HCT116 (cell line): ENCODE data around the gene ZSCAN2. TPM values are rescaled to one million over a fixed set of nuclear protein-coding genes. Genes with fewer than 3 reads are reported as not detected.

ENCODE experiments used
- ATAC-seq: fragments of 200-7000 bp; cut with Tn5 transposase; 2 replicates; pipeline ENCODE4 v1.9.1; 2020; ENCODE audit warnings: mild to moderate bottlenecking, moderate library complexity
- BruUV-seq: library from RNA; stranded (reverse); fragments of 400-500 nt; replicated peaks from 2 replicates; lab custom pipeline; 2021; lab: Mats Ljungman, UMichigan
- CTCF ChIA-PET: fragments of 300-600 bp; sonication (Branson Sonifier 250); formaldehyde crosslinking; loops from one replicate; lab custom pipeline; 2021; ENCODE audit warnings: antibody characterized with exemption; lab: Charles Lee
- POLR2A ChIA-PET: fragments of 300-600, 350-600 bp; sonication (Branson Sonifier 250); formaldehyde crosslinking; loops from one replicate; lab custom pipeline; 2021; ENCODE audit warnings: antibody characterized with exemption; lab: Charles Lee
- RAD21 ChIA-PET, 2 experiments: fragments of 300-600 bp; sonication (Branson Sonifier 250); formaldehyde crosslinking; loops; one replicate each; lab custom pipeline; 2023; ENCODE audit warnings: low total read pairs in 2 of 2; ENCODE audit not compliant: uncharacterized antibody in 2 of 2, unreplicated experiment in 2 of 2, low non-redundant PET in 1 of 2; lab: Charles Lee
- DNase-seq: peaks from one replicate; pipeline ENCODE4 v3.0.0-alpha.2; 2010; ENCODE audit warnings: low read depth, low spot score
- H2AFZ ChIP-seq: fragments of 200-600 bp; shearing (Covaris generic), sonication (generic); 2 replicates; pipeline ENCODE4 v1.6.1; 2017; ENCODE audit warnings: low read depth, mixed run types, mixed read lengths, antibody characterized with exemption, low read length; ENCODE audit not compliant: poor library complexity, severe bottlenecking
- H3K27ac ChIP-seq: 2 replicates; pipeline ENCODE4 v1.5.1; 2012; ENCODE audit warnings: low read depth, low read length
- H3K27me3 ChIP-seq: fragments of 200-600 bp; sonication (generic); 2 replicates; pipeline ENCODE4 v1.6.1; 2016; ENCODE audit warnings: mixed run types, low read length, mixed read lengths; ENCODE audit not compliant: insufficient read depth
- H3K36me3 ChIP-seq, 2 experiments: fragments of 200-500 bp in 1 of 2; fragments of 200-600 bp in 1 of 2; sonication (Bioruptor generic) in 1 of 2; sonication (generic) in 1 of 2; 2 replicates each; pipeline versions ENCODE4 v1.5.1 to v1.6.1; 2014 to 2016; ENCODE audit warnings: low read length in 2 of 2, inconsistent platforms in 1 of 2, mixed read lengths in 1 of 2, mixed run types in 1 of 2; ENCODE audit not compliant: insufficient read depth in 2 of 2, control insufficient read depth in 1 of 2
- H3K4me1 ChIP-seq, 2 experiments: fragments of 200-600 bp in 1 of 2; sonication (generic) in 1 of 2; 2 replicates each; pipeline versions ENCODE4 v1.5.1 to v1.6.1; 2012 to 2017; ENCODE audit warnings: low read length in 2 of 2, inconsistent platforms in 1 of 2, mild to moderate bottlenecking in 1 of 2, mixed read lengths in 1 of 2, mixed run types in 1 of 2, moderate library complexity in 1 of 2; ENCODE audit not compliant: insufficient read depth in 2 of 2, control insufficient read depth in 1 of 2
- H3K4me2 ChIP-seq: fragments of 200-600 bp; sonication (generic); 2 replicates; pipeline ENCODE4 v1.6.1; 2017; ENCODE audit warnings: mixed run types, low read length, mixed read lengths
- H3K4me3 ChIP-seq, 2 experiments: fragments of 200-600 bp in 1 of 2; sonication (generic) in 1 of 2; replicated peaks in 1 of 2; 2 replicates each; pipeline ENCODE4 v1.5.1; 2011 to 2016; ENCODE audit warnings: low read length in 2 of 2, control low read depth in 1 of 2, low read depth in 1 of 2, mild to moderate bottlenecking in 1 of 2, mixed read lengths in 1 of 2, mixed run types in 1 of 2
- H3K79me2 ChIP-seq: fragments of 200-600 bp; sonication (generic); 2 replicates; pipeline ENCODE4 v1.6.1; 2017; ENCODE audit warnings: mild to moderate bottlenecking, mixed run types, low read length, moderate library complexity, mixed read lengths; ENCODE audit not compliant: insufficient read depth
- H3K9ac ChIP-seq: fragments of 200-600 bp; sonication (generic); 2 replicates; pipeline ENCODE4 v1.6.1; 2016; ENCODE audit warnings: low read length, mixed read lengths
- H3K9me2 ChIP-seq: fragments of 200-600 bp; sonication (generic), shearing (Covaris generic); 2 replicates; pipeline ENCODE4 v1.6.1; 2017; ENCODE audit warnings: mixed run types, mild to moderate bottlenecking, moderate library complexity; ENCODE audit not compliant: insufficient read depth
- H3K9me3 ChIP-seq, 2 experiments: fragments of 200-500 bp in 1 of 2; fragments of 200-600 bp in 1 of 2; sonication (Bioruptor generic) in 1 of 2; sonication (generic) in 1 of 2; 2 replicates each; pipeline ENCODE4 v1.6.1; 2014 to 2017; ENCODE audit warnings: low read length in 2 of 2, mixed read lengths in 2 of 2, inconsistent platforms in 1 of 2, low read depth in 1 of 2, mild to moderate bottlenecking in 1 of 2, mixed run types in 1 of 2, moderate library complexity in 1 of 2; ENCODE audit not compliant: control insufficient read depth in 1 of 2, insufficient read depth in 1 of 2
- H4K20me1 ChIP-seq: fragments of 200-600 bp; sonication (generic), shearing (Covaris generic); 2 replicates; pipeline ENCODE4 v1.6.1; 2017; ENCODE audit warnings: mixed run types, mild to moderate bottlenecking, moderate library complexity; ENCODE audit not compliant: insufficient read depth
- CEBPB ChIP-seq: IDR thresholded peaks from 2 replicates; pipeline ENCODE4 v1.6.1; 2012; ENCODE audit warnings: low read depth
- EGR1 ChIP-seq: IDR thresholded peaks from 2 replicates; pipeline ENCODE4 v1.6.1; 2012; ENCODE audit warnings: low read depth
- JUND ChIP-seq: IDR thresholded peaks from 2 replicates; pipeline ENCODE4 v1.6.1; 2012
- POLR2A ChIP-seq: IDR thresholded peaks from 2 replicates; pipeline ENCODE4 v1.7.0; 2011; ENCODE audit warnings: borderline replicate concordance; ENCODE audit not compliant: insufficient read depth, insufficient read length; ENCODE audit errors: extremely low read depth
- POLR2AphosphoS5 ChIP-seq: IDR thresholded peaks from 2 replicates; pipeline ENCODE4 v1.6.1; 2011; ENCODE audit warnings: mild to moderate bottlenecking, low read depth, low read length, moderate library complexity
- YY1 ChIP-seq: IDR thresholded peaks from 2 replicates; pipeline ENCODE4 v1.6.1; 2011; ENCODE audit warnings: low read length, low read depth, moderate library complexity, mild to moderate bottlenecking; ENCODE audit not compliant: insufficient replicate concordance; ENCODE audit errors: extremely low read depth
- ZNF274 ChIP-seq: fragments of 200-500 bp; sonication (Bioruptor generic); IDR thresholded peaks from 2 replicates; pipeline ENCODE4 v1.6.1; 2014; ENCODE audit warnings: mild to moderate bottlenecking, low read depth, low read length, inconsistent platforms
- intact Hi-C: fragments of 100-400 bp; cut with micrococcal nuclease; formaldehyde crosslinking; loops from 2 replicates; pipeline ENCODE4 v1.10.0; 2022
- total RNA-seq: library from RNA; stranded (reverse); gene quantifications from one replicate; pipeline ENCODE4 v1.2.1, GENCODE V29; 2021; ENCODE audit not compliant: unreplicated experiment
- TF ChIP-seq, protein P1 (sequence below): IDR thresholded peaks from 2 replicates; pipeline ENCODE4 v1.6.1; 2011; ENCODE audit warnings: mild to moderate bottlenecking, low read length, moderate library complexity; ENCODE audit not compliant: insufficient replicate concordance; ENCODE audit errors: extremely low read depth
- TF ChIP-seq, protein P2 (sequence below), 3 experiments: fragments of 200-600 bp in 1 of 3; sonication (generic) in 1 of 3; IDR thresholded peaks in 2 of 3; conservative IDR thresholded peaks in 1 of 3; 2 replicates each; pipeline ENCODE4 v1.5.1; 2012 to 2017; ENCODE audit warnings: low read depth in 2 of 3, low read length in 2 of 3, antibody characterized with exemption in 1 of 3, borderline replicate concordance in 1 of 3, control low read depth in 1 of 3, mild to moderate bottlenecking in 1 of 3, mixed read lengths in 1 of 3, mixed run types in 1 of 3, moderate library complexity in 1 of 3; ENCODE audit not compliant: insufficient read depth in 1 of 3
- TF ChIP-seq, protein P3 (sequence below): IDR thresholded peaks from 2 replicates; pipeline ENCODE4 v1.6.1; 2012

Gene ZSCAN2
- total RNA-seq, 1 experiment from 2014 or later, result 15.5 TPM

DNA sequence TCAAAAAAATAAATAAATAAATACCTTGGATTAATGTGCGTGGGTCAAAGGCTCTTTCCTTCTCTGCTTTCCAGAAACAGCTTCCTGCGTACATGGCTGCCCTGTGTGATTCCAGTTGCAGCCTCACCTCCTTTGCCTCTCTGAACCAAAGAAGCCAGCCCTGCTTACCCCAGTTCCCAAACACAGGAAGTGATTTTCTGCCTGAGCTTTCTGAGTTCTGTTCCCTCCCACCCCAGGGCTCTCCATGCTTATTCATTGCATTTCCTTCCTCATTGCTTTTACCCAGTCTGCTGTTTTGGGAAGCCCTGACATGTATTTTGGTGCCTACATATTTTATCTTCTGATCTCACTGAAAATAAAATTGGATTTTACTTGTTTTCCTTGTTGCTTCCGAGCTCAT lies 15.4 kb downstream of the ZSCAN2 start (continued):
- TF ChIP-seq, protein P1, sequence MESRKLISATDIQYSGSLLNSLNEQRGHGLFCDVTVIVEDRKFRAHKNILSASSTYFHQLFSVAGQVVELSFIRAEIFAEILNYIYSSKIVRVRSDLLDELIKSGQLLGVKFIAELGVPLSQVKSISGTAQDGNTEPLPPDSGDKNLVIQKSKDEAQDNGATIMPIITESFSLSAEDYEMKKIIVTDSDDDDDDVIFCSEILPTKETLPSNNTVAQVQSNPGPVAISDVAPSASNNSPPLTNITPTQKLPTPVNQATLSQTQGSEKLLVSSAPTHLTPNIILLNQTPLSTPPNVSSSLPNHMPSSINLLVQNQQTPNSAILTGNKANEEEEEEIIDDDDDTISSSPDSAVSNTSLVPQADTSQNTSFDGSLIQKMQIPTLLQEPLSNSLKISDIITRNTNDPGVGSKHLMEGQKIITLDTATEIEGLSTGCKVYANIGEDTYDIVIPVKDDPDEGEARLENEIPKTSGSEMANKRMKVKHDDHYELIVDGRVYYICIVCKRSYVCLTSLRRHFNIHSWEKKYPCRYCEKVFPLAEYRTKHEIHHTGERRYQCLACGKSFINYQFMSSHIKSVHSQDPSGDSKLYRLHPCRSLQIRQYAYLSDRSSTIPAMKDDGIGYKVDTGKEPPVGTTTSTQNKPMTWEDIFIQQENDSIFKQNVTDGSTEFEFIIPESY, result no peak
- TF ChIP-seq, all 23 proteins: peak for 0

DNA sequence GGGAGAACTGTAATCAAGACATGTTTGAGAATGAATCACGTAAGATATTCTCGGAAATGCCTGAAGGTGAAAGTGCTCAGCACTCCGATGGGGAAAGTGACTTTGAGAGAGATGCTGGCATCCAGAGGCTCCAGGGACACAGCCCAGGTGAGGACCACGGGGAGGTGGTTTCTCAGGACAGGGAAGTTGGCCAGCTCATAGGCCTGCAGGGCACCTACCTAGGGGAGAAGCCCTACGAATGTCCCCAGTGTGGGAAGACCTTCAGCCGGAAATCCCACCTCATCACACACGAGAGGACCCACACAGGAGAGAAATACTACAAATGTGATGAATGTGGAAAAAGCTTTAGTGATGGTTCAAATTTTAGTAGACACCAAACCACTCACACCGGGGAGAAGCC lies 19.8 kb downstream of the ZSCAN2 start:
- no peak overlapping the region for H2AFZ ChIP-seq
- peaks cover 8 to 18% of the 10 kb centered on the region in 2 experiments; a peak in 3 of 4 replicates for H3K36me3 ChIP-seq
- intact Hi-C loops, result no loop called here
- H3K4me2 ChIP-seq, result no peak overlapping the region
- H3K79me2 ChIP-seq, result no peaks in the 10 kb centered on the region; the same call in 1 of the 2 replicates
- ChIA-PET RAD21 (no interaction called here), CTCF (no interaction called here), POLR2A (no interaction called here)
- no peak overlapping the region for H3K4me3 ChIP-seq
- no peak overlapping the region for H3K27ac ChIP-seq
- ATAC-seq, result no peak
- no peaks in the 10 kb centered on the region for H4K20me1 ChIP-seq
- no peaks in the 10 kb centered on the region for H3K27me3 ChIP-seq
- no TSS peak for BruUV-seq
- no peaks in the 10 kb centered on the region for H3K4me1 ChIP-seq
- peaks cover 18 to 20% of the 10 kb centered on the region in 2 experiments; a peak in 3 of 4 replicates for H3K9me3 ChIP-seq
- no peaks in the 10 kb centered on the region for H3K9me2 ChIP-seq
- DNase-seq, result no peak
- TF ChIP-seq YY1, result no peak
- no peak for TF ChIP-seq EGR1
- no peak for TF ChIP-seq ZNF274
- TF ChIP-seq, protein P2, sequence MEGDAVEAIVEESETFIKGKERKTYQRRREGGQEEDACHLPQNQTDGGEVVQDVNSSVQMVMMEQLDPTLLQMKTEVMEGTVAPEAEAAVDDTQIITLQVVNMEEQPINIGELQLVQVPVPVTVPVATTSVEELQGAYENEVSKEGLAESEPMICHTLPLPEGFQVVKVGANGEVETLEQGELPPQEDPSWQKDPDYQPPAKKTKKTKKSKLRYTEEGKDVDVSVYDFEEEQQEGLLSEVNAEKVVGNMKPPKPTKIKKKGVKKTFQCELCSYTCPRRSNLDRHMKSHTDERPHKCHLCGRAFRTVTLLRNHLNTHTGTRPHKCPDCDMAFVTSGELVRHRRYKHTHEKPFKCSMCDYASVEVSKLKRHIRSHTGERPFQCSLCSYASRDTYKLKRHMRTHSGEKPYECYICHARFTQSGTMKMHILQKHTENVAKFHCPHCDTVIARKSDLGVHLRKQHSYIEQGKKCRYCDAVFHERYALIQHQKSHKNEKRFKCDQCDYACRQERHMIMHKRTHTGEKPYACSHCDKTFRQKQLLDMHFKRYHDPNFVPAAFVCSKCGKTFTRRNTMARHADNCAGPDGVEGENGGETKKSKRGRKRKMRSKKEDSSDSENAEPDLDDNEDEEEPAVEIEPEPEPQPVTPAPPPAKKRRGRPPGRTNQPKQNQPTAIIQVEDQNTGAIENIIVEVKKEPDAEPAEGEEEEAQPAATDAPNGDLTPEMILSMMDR (IDR thresholded peaks at IDR 0.05 in 2 of 3, conservative IDR thresholded peaks at IDR 0.05 in 1 of 3; ENCODE audit: borderline replicate concordance in 1 of 3, insufficient read depth in 1 of 3, low read depth in 2 of 3, low read length in 2 of 3), result no peak
- no peak for TF ChIP-seq JUND
- TF ChIP-seq POLR2A, result no peak
- no peak for TF ChIP-seq POLR2AphosphoS5
- TF ChIP-seq CEBPB, result no peak
- TF ChIP-seq, protein P3, sequence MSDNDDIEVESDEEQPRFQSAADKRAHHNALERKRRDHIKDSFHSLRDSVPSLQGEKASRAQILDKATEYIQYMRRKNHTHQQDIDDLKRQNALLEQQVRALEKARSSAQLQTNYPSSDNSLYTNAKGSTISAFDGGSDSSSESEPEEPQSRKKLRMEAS, result no peak
- H3K9ac ChIP-seq, result no peak overlapping the region
